HCT116 (cell line): ENCODE data around the gene LGALS7. TPM values are rescaled to one million over a fixed set of nuclear protein-coding genes. Genes with fewer than 3 reads are reported as not detected.

Source experiments
- ATAC-seq: fragments of 200-7000 bp; cut with Tn5 transposase; 2 replicates; pipeline ENCODE4 v1.9.1; 2020; ENCODE audit warnings: mild to moderate bottlenecking, moderate library complexity
- BruUV-seq: library from RNA; stranded (reverse); fragments of 400-500 nt; replicated peaks from 2 replicates; lab custom pipeline; 2021; lab: Mats Ljungman, UMichigan
- CTCF ChIA-PET: fragments of 300-600 bp; sonication (Branson Sonifier 250); formaldehyde crosslinking; loops from one replicate; lab custom pipeline; 2021; ENCODE audit warnings: antibody characterized with exemption; lab: Charles Lee
- POLR2A ChIA-PET: fragments of 300-600, 350-600 bp; sonication (Branson Sonifier 250); formaldehyde crosslinking; loops from one replicate; lab custom pipeline; 2021; ENCODE audit warnings: antibody characterized with exemption; lab: Charles Lee
- RAD21 ChIA-PET, 2 experiments: fragments of 300-600 bp; sonication (Branson Sonifier 250); formaldehyde crosslinking; loops; one replicate each; lab custom pipeline; 2023; ENCODE audit warnings: low total read pairs in 2 of 2; ENCODE audit not compliant: uncharacterized antibody in 2 of 2, unreplicated experiment in 2 of 2, low non-redundant PET in 1 of 2; lab: Charles Lee
- DNase-seq: peaks from one replicate; pipeline ENCODE4 v3.0.0-alpha.2; 2010; ENCODE audit warnings: low read depth, low spot score
- H2AFZ ChIP-seq: fragments of 200-600 bp; shearing (Covaris generic), sonication (generic); 2 replicates; pipeline ENCODE4 v1.6.1; 2017; ENCODE audit warnings: low read depth, mixed run types, mixed read lengths, antibody characterized with exemption, low read length; ENCODE audit not compliant: poor library complexity, severe bottlenecking
- H3K27ac ChIP-seq: 2 replicates; pipeline ENCODE4 v1.5.1; 2012; ENCODE audit warnings: low read depth, low read length
- H3K27me3 ChIP-seq: fragments of 200-600 bp; sonication (generic); 2 replicates; pipeline ENCODE4 v1.6.1; 2016; ENCODE audit warnings: mixed run types, low read length, mixed read lengths; ENCODE audit not compliant: insufficient read depth
- H3K36me3 ChIP-seq, 2 experiments: fragments of 200-500 bp in 1 of 2; fragments of 200-600 bp in 1 of 2; sonication (Bioruptor generic) in 1 of 2; sonication (generic) in 1 of 2; 2 replicates each; pipeline versions ENCODE4 v1.5.1 to v1.6.1; 2014 to 2016; ENCODE audit warnings: low read length in 2 of 2, inconsistent platforms in 1 of 2, mixed read lengths in 1 of 2, mixed run types in 1 of 2; ENCODE audit not compliant: insufficient read depth in 2 of 2, control insufficient read depth in 1 of 2
- H3K4me1 ChIP-seq, 2 experiments: fragments of 200-600 bp in 1 of 2; sonication (generic) in 1 of 2; 2 replicates each; pipeline versions ENCODE4 v1.5.1 to v1.6.1; 2012 to 2017; ENCODE audit warnings: low read length in 2 of 2, inconsistent platforms in 1 of 2, mild to moderate bottlenecking in 1 of 2, mixed read lengths in 1 of 2, mixed run types in 1 of 2, moderate library complexity in 1 of 2; ENCODE audit not compliant: insufficient read depth in 2 of 2, control insufficient read depth in 1 of 2
- H3K4me2 ChIP-seq: fragments of 200-600 bp; sonication (generic); 2 replicates; pipeline ENCODE4 v1.6.1; 2017; ENCODE audit warnings: mixed run types, low read length, mixed read lengths
- H3K4me3 ChIP-seq, 2 experiments: fragments of 200-600 bp in 1 of 2; sonication (generic) in 1 of 2; replicated peaks in 1 of 2; 2 replicates each; pipeline ENCODE4 v1.5.1; 2011 to 2016; ENCODE audit warnings: low read length in 2 of 2, control low read depth in 1 of 2, low read depth in 1 of 2, mild to moderate bottlenecking in 1 of 2, mixed read lengths in 1 of 2, mixed run types in 1 of 2
- H3K79me2 ChIP-seq: fragments of 200-600 bp; sonication (generic); 2 replicates; pipeline ENCODE4 v1.6.1; 2017; ENCODE audit warnings: mild to moderate bottlenecking, mixed run types, low read length, moderate library complexity, mixed read lengths; ENCODE audit not compliant: insufficient read depth
- H3K9ac ChIP-seq: fragments of 200-600 bp; sonication (generic); 2 replicates; pipeline ENCODE4 v1.6.1; 2016; ENCODE audit warnings: low read length, mixed read lengths
- H3K9me2 ChIP-seq: fragments of 200-600 bp; sonication (generic), shearing (Covaris generic); 2 replicates; pipeline ENCODE4 v1.6.1; 2017; ENCODE audit warnings: mixed run types, mild to moderate bottlenecking, moderate library complexity; ENCODE audit not compliant: insufficient read depth
- H3K9me3 ChIP-seq, 2 experiments: fragments of 200-500 bp in 1 of 2; fragments of 200-600 bp in 1 of 2; sonication (Bioruptor generic) in 1 of 2; sonication (generic) in 1 of 2; 2 replicates each; pipeline ENCODE4 v1.6.1; 2014 to 2017; ENCODE audit warnings: low read length in 2 of 2, mixed read lengths in 2 of 2, inconsistent platforms in 1 of 2, low read depth in 1 of 2, mild to moderate bottlenecking in 1 of 2, mixed run types in 1 of 2, moderate library complexity in 1 of 2; ENCODE audit not compliant: control insufficient read depth in 1 of 2, insufficient read depth in 1 of 2
- H4K20me1 ChIP-seq: fragments of 200-600 bp; sonication (generic), shearing (Covaris generic); 2 replicates; pipeline ENCODE4 v1.6.1; 2017; ENCODE audit warnings: mixed run types, mild to moderate bottlenecking, moderate library complexity; ENCODE audit not compliant: insufficient read depth
- CEBPB ChIP-seq: IDR thresholded peaks from 2 replicates; pipeline ENCODE4 v1.6.1; 2012; ENCODE audit warnings: low read depth
- RAD21 ChIP-seq: IDR thresholded peaks from 2 replicates; pipeline ENCODE4 v1.6.1; 2012; ENCODE audit warnings: low read depth, mild to moderate bottlenecking
- REST ChIP-seq: IDR thresholded peaks from 2 replicates; pipeline ENCODE4 v1.6.1; 2012; ENCODE audit warnings: low read depth
- TCF7L2 ChIP-seq: IDR thresholded peaks from 2 replicates; pipeline ENCODE4 v1.7.0; 2011; ENCODE audit warnings: borderline replicate concordance, inconsistent platforms; ENCODE audit not compliant: insufficient read depth, insufficient read length; ENCODE audit errors: extremely low read depth
- ZNF274 ChIP-seq: fragments of 200-500 bp; sonication (Bioruptor generic); IDR thresholded peaks from 2 replicates; pipeline ENCODE4 v1.6.1; 2014; ENCODE audit warnings: mild to moderate bottlenecking, low read depth, low read length, inconsistent platforms
- intact Hi-C: fragments of 100-400 bp; cut with micrococcal nuclease; formaldehyde crosslinking; loops from 2 replicates; pipeline ENCODE4 v1.10.0; 2022
- total RNA-seq: library from RNA; stranded (reverse); gene quantifications from one replicate; pipeline ENCODE4 v1.2.1, GENCODE V29; 2021; ENCODE audit not compliant: unreplicated experiment
- TF ChIP-seq, protein P1 (sequence below): IDR thresholded peaks from 2 replicates; pipeline ENCODE4 v1.6.1; 2012

LGALS7 gene
- total RNA-seq, 1 experiment from 2014 or later, result not detected

DNA sequence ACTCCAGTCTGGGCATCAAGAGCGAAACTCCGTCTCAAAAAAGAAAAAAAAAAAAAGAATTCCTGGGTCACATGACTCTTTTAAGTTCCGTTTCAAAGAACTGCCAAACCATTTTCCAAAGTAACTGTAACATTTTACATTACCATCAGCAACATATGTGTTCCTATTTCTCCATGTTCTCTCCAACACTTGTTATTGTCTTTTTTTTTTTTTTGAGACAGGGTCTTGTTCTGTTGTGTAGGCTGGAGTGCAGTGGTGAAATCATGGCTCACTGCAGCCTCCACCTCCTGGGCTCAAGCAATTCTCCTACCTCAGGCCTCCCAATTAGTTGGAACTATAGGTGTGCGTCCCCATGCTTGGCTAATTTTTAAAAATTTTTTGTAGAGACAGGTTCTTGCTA lies 22.2 kb upstream of the LGALS7 start:
- Histone ChIP-seq H2AFZ (no peak overlapping the region), H3K4me3 (no peak overlapping the region), H3K4me2 (no peak overlapping the region), H3K9me3 (no peaks in the 10 kb centered on the region), H3K9me2 (no peaks in the 10 kb centered on the region), H3K4me1 (peaks cover 0 to 3% of the 10 kb centered on the region in 2 experiments; a peak in 1 of 4 replicates), H3K27ac (no peak overlapping the region), H3K9ac (no peak overlapping the region), H4K20me1 (no peaks in the 10 kb centered on the region), H3K79me2 (no peaks in the 10 kb centered on the region), H3K36me3 (no peaks in the 10 kb centered on the region), H3K27me3 (no peaks in the 10 kb centered on the region)
- RAD21 ChIA-PET, result no interaction called here
- CTCF ChIA-PET, result no interaction called here
- DNase-seq (no peak), ATAC-seq (no peak)
- no TSS peak for BruUV-seq
- POLR2A ChIA-PET, result interaction anchor here (0.6 kb wide), 1 partner anchor 491 kb away, joined by 5 read pairs; no protein-coding TSS in a partner anchor
- TF ChIP-seq RAD21 (no peak), ZNF274 (no peak), CEBPB (no peak), TCF7L2 (no peak), REST (no peak)
- TF ChIP-seq, protein P1, sequence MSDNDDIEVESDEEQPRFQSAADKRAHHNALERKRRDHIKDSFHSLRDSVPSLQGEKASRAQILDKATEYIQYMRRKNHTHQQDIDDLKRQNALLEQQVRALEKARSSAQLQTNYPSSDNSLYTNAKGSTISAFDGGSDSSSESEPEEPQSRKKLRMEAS, result no peak
- intact Hi-C loops, result no loop called here
